Ovary (tissue), 3 donors: Measurements from ENCODE around the gene SNX24.

ENCODE experiments used
- EP300 ChIP-seq: sonication (generic); formaldehyde crosslinking; IDR thresholded peaks from one replicate; pipeline ENCODE4 v1.6.1; 2017; ENCODE audit warnings: antibody characterized with exemption
- POLR2A ChIP-seq: fragments of 450-650 bp; IDR thresholded peaks from one replicate; pipeline ENCODE4 v1.6.1; 2017; ENCODE audit warnings: antibody characterized with exemption, mild to moderate bottlenecking, moderate library complexity
- TF ChIP-seq, protein P1 (sequence below), 3 donors: fragments of 450-650 bp in 2 of 3; fragments of 200-600 bp in 1 of 3; IDR thresholded peaks; one replicate each; pipeline versions ENCODE4 v1.5.1 to v1.8.0; 2016 to 2022; ENCODE audit warnings: antibody characterized with exemption in 3 of 3, mild to moderate bottlenecking in 1 of 3
- donor health status: DM: no; HTN: no; CAD: no.

DNA sequence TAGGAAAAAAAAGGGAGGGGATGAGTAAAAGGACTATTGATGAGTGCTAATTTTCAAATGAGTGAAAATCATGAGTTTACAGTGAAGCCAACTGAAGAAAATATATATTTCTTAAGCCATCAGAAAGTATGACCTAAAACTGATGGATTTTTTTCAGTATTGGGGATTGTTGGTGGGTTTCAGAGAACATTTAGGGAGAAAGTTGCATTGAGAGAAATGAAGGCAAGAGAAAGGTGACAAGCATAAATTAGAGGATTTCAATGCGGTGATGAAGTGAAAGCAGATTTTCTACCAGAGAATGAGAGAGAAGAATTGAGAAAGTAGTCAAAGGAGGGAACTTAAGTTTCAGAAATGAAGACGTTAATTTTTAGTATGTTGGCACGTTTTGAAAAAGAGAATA, 8.5 kb upstream of the SNX24 start:
- TF ChIP-seq, protein P1, sequence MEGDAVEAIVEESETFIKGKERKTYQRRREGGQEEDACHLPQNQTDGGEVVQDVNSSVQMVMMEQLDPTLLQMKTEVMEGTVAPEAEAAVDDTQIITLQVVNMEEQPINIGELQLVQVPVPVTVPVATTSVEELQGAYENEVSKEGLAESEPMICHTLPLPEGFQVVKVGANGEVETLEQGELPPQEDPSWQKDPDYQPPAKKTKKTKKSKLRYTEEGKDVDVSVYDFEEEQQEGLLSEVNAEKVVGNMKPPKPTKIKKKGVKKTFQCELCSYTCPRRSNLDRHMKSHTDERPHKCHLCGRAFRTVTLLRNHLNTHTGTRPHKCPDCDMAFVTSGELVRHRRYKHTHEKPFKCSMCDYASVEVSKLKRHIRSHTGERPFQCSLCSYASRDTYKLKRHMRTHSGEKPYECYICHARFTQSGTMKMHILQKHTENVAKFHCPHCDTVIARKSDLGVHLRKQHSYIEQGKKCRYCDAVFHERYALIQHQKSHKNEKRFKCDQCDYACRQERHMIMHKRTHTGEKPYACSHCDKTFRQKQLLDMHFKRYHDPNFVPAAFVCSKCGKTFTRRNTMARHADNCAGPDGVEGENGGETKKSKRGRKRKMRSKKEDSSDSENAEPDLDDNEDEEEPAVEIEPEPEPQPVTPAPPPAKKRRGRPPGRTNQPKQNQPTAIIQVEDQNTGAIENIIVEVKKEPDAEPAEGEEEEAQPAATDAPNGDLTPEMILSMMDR (IDR thresholded peaks at IDR 0.05) = no peak
- no peak for TF ChIP-seq POLR2A
- no peak for TF ChIP-seq EP300
